Ovary (tissue), 3 donors: ENCODE results near the gene NAALAD2.
"Not testable (repeated sequence)": the region's sequence is repeated elsewhere in the genome, so short reads cannot be mapped to it uniquely, and the experiment has no call there.

Experiments
- CTCF ChIP-seq, 3 donors: fragments of 450-650 bp in 2 of 3; fragments of 200-600 bp in 1 of 3; IDR thresholded peaks; one replicate each; pipeline versions ENCODE4 v1.5.1 to v1.8.0; 2016 to 2022; ENCODE audit warnings: antibody characterized with exemption in 3 of 3, mild to moderate bottlenecking in 1 of 3
- EP300 ChIP-seq: sonication (generic); formaldehyde crosslinking; IDR thresholded peaks from one replicate; pipeline ENCODE4 v1.6.1; 2017; ENCODE audit warnings: antibody characterized with exemption
- POLR2A ChIP-seq: fragments of 450-650 bp; IDR thresholded peaks from one replicate; pipeline ENCODE4 v1.6.1; 2017; ENCODE audit warnings: antibody characterized with exemption, mild to moderate bottlenecking, moderate library complexity
- donor health status: DM: no; HTN: no; CAD: no.

DNA sequence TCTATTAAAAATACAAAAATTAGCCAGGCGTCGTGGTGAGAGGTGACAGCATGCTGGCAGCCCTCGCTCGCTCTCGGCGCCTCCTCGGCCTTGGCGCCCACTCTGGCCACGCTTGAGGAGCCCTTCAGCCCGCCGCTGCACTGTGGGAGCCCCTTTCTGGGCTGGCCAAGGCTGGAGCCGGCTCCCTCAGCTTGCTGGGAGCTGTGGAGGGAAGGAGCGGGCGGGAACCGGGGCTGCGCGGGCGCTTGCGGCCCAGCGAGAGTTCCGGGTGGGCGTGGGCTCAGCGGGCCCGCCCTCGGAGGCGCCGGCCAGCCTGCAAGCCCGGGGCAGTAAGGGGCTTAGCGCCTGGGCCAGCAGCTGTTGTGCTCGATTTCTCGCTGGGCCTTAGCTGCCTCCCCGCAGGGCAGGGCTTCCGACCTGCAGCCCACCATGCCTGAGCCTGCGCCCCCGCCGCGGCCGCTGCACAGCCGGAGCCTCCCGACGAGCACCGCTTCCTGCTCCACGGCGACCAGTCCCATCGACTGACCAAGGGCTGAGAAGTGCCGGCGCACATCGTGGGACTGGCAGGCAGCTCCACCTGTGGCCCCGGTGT is 32.6 kb downstream of the NAALAD2 start:
- TF ChIP-seq CTCF (IDR thresholded peaks at IDR 0.05); POLR2A; EP300: not testable (repeated sequence)
